HG03565 (cell line): ENCODE measurements around the gene GSTM4.
"Not testable (repeated sequence)": the region's sequence is repeated elsewhere in the genome, so short reads cannot be mapped to it uniquely, and the experiment has no call there.

Experiments
- ATAC-seq: cut with Tn5 transposase; IDR thresholded peaks from one replicate; pipeline ENCODE4 v1.9.1; 2021; ENCODE audit warnings: mild to moderate bottlenecking, moderate library complexity; ENCODE audit not compliant: unreplicated experiment

The GSTM4 gene

GRCh38 chr1:109660691-109661026, 4.8 kb downstream of the GSTM4 start:
- ATAC-seq = not testable (repeated sequence)

- ATAC-seq = no peak
Observed at GRCh38 chr1:109661391-109661790, 5.5 kb downstream of the GSTM4 start.

GRCh38 chr1:109664671-109665070, 8.8 kb downstream of the GSTM4 start:
- ATAC-seq = no peak

- peak; percentile 65 for ATAC-seq
Observed at GRCh38 chr1:109667452-109668122, 11.7 kb downstream of the GSTM4 start, which contains the start of gene GSTM2. Gene GSTM2, plus strand, starts transcription at chr1:109668057. Its CDS starts 59 bp downstream, at chr1:109668116.

- ATAC-seq = no peak
Observed at GRCh38 chr1:109668123-109668775, 12.3 kb downstream of the GSTM4 start.

- no peak for ATAC-seq
Observed at GRCh38 chr1:109669246-109669948, 13.5 kb downstream of the GSTM4 start.

- ATAC-seq = not testable (repeated sequence)
Observed at GRCh38 chr1:109669949-109670302, 14.0 kb downstream of the GSTM4 start.

- ATAC-seq = no peak
Observed at GRCh38 chr1:109671067-109671466, 15.2 kb downstream of the GSTM4 start.

- ATAC-seq = not testable (repeated sequence)
Observed at GRCh38 chr1:109673861-109674260, 18.0 kb downstream of the GSTM4 start.

- ATAC-seq = not testable (repeated sequence)
Observed at GRCh38 chr1:109676683-109677381, 20.9 kb downstream of the GSTM4 start.

GRCh38 chr1:109677459-109677858, 21.6 kb downstream of the GSTM4 start:
- ATAC-seq = no peak

- not testable (repeated sequence) for ATAC-seq
Observed at GRCh38 chr1:109678637-109679036, 22.7 kb downstream of the GSTM4 start.

- ATAC-seq = not testable (repeated sequence)
Observed at GRCh38 chr1:109684777-109685176, 28.9 kb downstream of the GSTM4 start.

GRCh38 chr1:109685399-109685798, 29.5 kb downstream of the GSTM4 start:
- not testable (repeated sequence) for ATAC-seq

GRCh38 chr1:109685890-109686289, 30.0 kb downstream of the GSTM4 start:
- ATAC-seq = not testable (repeated sequence)

- not testable (repeated sequence) for ATAC-seq
Observed at GRCh38 chr1:109687109-109687508, 31.2 kb downstream of the GSTM4 start.

- ATAC-seq = peak; percentile 94
Observed at GRCh38 chr1:109687641-109688499, 32.0 kb downstream of the GSTM4 start, which contains the start of gene GSTM1. Gene GSTM1, plus strand, starts transcription at chr1:109687817. Its CDS starts 57 bp downstream, at chr1:109687874.

GRCh38 chr1:109689844-109690405, 34.0 kb downstream of the GSTM4 start:
- ATAC-seq = no peak

GRCh38 chr1:109691759-109692158, 35.9 kb downstream of the GSTM4 start:
- no peak for ATAC-seq

- ATAC-seq = not testable (repeated sequence)
Observed at GRCh38 chr1:109694400-109694799, 38.5 kb downstream of the GSTM4 start.
